Tibial artery (tissue), 4 donors: ENCODE measurements around the gene MPC1.

Experiments
- DNase-seq, 2 donors: peaks; one replicate each; pipeline ENCODE4 v3.0.0-alpha.2; 2019
- H3K27ac ChIP-seq, 2 donors: fragments of 200-600 bp; sonication (generic) in 1 of 2; 1 replicate in 1 of 2; 2 replicates in 1 of 2; pipeline ENCODE4 v1.5.1; 2018 to 2019; ENCODE audit warnings: mild to moderate bottlenecking in 1 of 2
- H3K27me3 ChIP-seq, 2 donors: fragments of 200-600 bp; sonication (generic) in 1 of 2; one replicate each; pipeline versions ENCODE4 v1.5.1 to v1.6.0; 2016 to 2019
- H3K36me3 ChIP-seq, 3 donors: fragments of 200-600 bp; sonication (generic) in 2 of 3; one replicate each; pipeline ENCODE4 v1.5.1; 2016 to 2019; ENCODE audit warnings: mild to moderate bottlenecking in 2 of 3
- H3K4me1 ChIP-seq, 4 donors: fragments of 200-600 bp; sonication (generic) in 2 of 4; 1 replicate in 3 of 4; 2 replicates in 1 of 4; pipeline ENCODE4 v1.5.1; 2016 to 2019
- H3K4me3 ChIP-seq, 2 donors: fragments of 200-600 bp; sonication (generic) in 1 of 2; 1 replicate in 1 of 2; 2 replicates in 1 of 2; pipeline ENCODE4 v1.5.1; 2018 to 2019; ENCODE audit warnings: mild to moderate bottlenecking in 2 of 2
- H3K9me3 ChIP-seq, 3 donors: fragments of 200-600 bp; sonication (generic) in 1 of 3; one replicate each; pipeline ENCODE4 v1.5.1; 2016 to 2019
- CTCF ChIP-seq, 2 experiments: fragments of 200-600 bp in 1 of 2; fragments of 450-650 bp in 1 of 2; IDR thresholded peaks; one replicate each; pipeline ENCODE4 v1.5.1; 2017 to 2019; ENCODE audit warnings: antibody characterized with exemption in 2 of 2, mild to moderate bottlenecking in 1 of 2, moderate library complexity in 1 of 2
- intact Hi-C: fragments of 100-400 bp; cut with DNase I; formaldehyde crosslinking; loops from one replicate; pipeline ENCODE4 v1.15.0; 2023; ENCODE audit warnings: low total_unique reads

MPC1 gene

GRCh38 chr6:166382933-166383801 is at the start of gene MPC1:
TSS of gene MPC1 (minus strand) at chr6:166382940. CDS start at chr6:166382876, 64 bp downstream.
- no peaks in the 10 kb centered on the region for H3K36me3 ChIP-seq
- peak; percentile 94 to 98 for DNase-seq
- intact Hi-C loops: loop anchor here (5.0 kb wide), 2 partner anchors 41 to 244 kb away; partner anchors contain the start of genes RPS6KA2 and SFT2D1
- TF ChIP-seq CTCF (IDR thresholded peaks at IDR 0.05): no peak
- peaks cover 0 to 33% (median 20%) of the 10 kb centered on the region in 4 donors for H3K4me1 ChIP-seq
- H3K9me3 ChIP-seq: no peaks in the 10 kb centered on the region
- no peaks in the 10 kb centered on the region for H3K27me3 ChIP-seq
- H3K4me3 ChIP-seq: peak within 1 kb of the TSS; percentile 93 to 96
- H3K27ac ChIP-seq: peak within 1 kb of the TSS; percentile 92 to 94

GRCh38 chr6:166430269-166430668 is 47.5 kb upstream of the MPC1 start:
- no peak for TF ChIP-seq CTCF (IDR thresholded peaks at IDR 0.05)
- no peaks in the 10 kb centered on the region for H3K27me3 ChIP-seq
- H3K9me3 ChIP-seq: no peaks in the 10 kb centered on the region
- no peaks in the 10 kb centered on the region for H3K4me1 ChIP-seq
- no peak for DNase-seq
- H3K4me3 ChIP-seq: no peak overlapping the region
- intact Hi-C loops: no loop called here
- H3K36me3 ChIP-seq: peaks cover 29 to 35% (median 30%) of the 10 kb centered on the region in 3 donors
- no peak overlapping the region for H3K27ac ChIP-seq

GRCh38 chr6:166424431-166424830 is 41.7 kb upstream of the MPC1 start:
- no peak for TF ChIP-seq CTCF (IDR thresholded peaks at IDR 0.05)
- H3K9me3 ChIP-seq: no peaks in the 10 kb centered on the region
- H3K4me3 ChIP-seq: no peak overlapping the region
- no peaks in the 10 kb centered on the region for H3K4me1 ChIP-seq
- H3K27me3 ChIP-seq: no peaks in the 10 kb centered on the region
- intact Hi-C loops: no loop called here
- DNase-seq: no peak
- no peak overlapping the region for H3K27ac ChIP-seq
- H3K36me3 ChIP-seq: peaks cover 13 to 53% (median 19%) of the 10 kb centered on the region in 3 donors

GRCh38 chr6:166423781-166424180 is 41.0 kb upstream of the MPC1 start:
- Histone ChIP-seq H3K27ac (no peak overlapping the region), H3K4me3 (no peak overlapping the region), H3K9me3 (no peaks in the 10 kb centered on the region), H3K36me3 (peaks cover 8 to 56% (median 16%) of the 10 kb centered on the region in 3 donors), H3K27me3 (no peaks in the 10 kb centered on the region), H3K4me1 (no peaks in the 10 kb centered on the region)
- no peak for TF ChIP-seq CTCF (IDR thresholded peaks at IDR 0.05)
- intact Hi-C loops: no loop called here
- no peak for DNase-seq

GRCh38 chr6:166423051-166423745 is 40.5 kb upstream of the MPC1 start:
- no peaks in the 10 kb centered on the region for H3K27me3 ChIP-seq
- no peak for TF ChIP-seq CTCF (IDR thresholded peaks at IDR 0.05)
- peak in 1 of 2 donors; percentile 54 for DNase-seq
- no peak overlapping the region for H3K4me3 ChIP-seq
- no peaks in the 10 kb centered on the region for H3K4me1 ChIP-seq
- peaks cover 8 to 62% (median 22%) of the 10 kb centered on the region in 3 donors for H3K36me3 ChIP-seq
- intact Hi-C loops: no loop called here
- H3K27ac ChIP-seq: no peak overlapping the region
- no peaks in the 10 kb centered on the region for H3K9me3 ChIP-seq
